GM12801 (cell line): ENCODE data around the gene SELENBP1.

Experiments
- TF ChIP-seq, protein P1 (sequence below): IDR thresholded peaks from one replicate; pipeline ENCODE4 v1.5.1; 2011; ENCODE audit warnings: control low read depth; ENCODE audit not compliant: insufficient read length; ENCODE audit errors: extremely low read depth

Gene SELENBP1

DNA sequence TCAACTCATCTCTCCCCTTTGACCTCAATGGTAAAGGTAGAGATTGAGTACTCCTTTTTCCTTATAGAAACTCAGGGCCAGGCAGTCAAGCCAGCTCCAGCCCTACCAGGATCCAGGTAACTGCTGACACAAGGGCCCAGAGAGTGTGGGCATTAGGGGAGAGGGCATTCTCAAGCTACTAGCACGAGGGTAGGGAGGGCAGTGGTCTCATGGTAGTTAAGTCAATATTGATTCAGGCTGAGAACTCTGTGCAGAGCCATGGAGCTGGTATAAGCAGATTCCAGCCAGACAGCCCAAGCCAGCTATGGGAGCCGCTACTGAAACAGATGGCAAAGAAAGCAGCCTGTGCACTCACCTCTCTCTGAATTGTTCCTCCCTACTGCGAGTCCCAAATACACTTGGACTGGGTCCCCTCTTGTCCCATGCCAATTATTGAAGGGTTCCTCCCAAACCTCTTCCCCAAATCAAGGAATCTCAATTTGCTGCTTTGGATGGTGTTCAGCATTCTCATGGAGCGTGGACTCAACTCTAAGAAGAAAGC, 48.0 kb downstream of the SELENBP1 start:
- TF ChIP-seq, protein P1, sequence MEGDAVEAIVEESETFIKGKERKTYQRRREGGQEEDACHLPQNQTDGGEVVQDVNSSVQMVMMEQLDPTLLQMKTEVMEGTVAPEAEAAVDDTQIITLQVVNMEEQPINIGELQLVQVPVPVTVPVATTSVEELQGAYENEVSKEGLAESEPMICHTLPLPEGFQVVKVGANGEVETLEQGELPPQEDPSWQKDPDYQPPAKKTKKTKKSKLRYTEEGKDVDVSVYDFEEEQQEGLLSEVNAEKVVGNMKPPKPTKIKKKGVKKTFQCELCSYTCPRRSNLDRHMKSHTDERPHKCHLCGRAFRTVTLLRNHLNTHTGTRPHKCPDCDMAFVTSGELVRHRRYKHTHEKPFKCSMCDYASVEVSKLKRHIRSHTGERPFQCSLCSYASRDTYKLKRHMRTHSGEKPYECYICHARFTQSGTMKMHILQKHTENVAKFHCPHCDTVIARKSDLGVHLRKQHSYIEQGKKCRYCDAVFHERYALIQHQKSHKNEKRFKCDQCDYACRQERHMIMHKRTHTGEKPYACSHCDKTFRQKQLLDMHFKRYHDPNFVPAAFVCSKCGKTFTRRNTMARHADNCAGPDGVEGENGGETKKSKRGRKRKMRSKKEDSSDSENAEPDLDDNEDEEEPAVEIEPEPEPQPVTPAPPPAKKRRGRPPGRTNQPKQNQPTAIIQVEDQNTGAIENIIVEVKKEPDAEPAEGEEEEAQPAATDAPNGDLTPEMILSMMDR, result no peak

DNA sequence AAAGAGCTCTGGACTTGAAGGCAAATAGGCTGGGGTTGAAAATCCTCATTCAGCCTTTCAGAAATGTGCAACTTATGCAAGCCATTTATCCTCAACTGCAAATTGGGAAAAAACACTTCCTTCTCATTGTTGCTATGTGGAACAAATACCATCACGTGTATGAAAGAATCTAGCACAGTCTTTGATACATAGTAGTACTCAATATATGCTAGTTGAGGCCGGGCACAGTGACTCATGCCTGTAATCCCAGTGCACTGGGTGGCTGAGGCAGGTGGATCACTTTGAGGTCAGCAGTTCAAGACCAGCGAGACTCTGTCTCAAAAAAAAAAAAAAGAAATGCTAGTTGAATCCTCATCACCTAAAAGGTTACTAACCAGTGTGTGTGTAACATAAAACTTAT, 53.5 kb downstream of the SELENBP1 start:
- TF ChIP-seq, protein P1, result no peak

DNA sequence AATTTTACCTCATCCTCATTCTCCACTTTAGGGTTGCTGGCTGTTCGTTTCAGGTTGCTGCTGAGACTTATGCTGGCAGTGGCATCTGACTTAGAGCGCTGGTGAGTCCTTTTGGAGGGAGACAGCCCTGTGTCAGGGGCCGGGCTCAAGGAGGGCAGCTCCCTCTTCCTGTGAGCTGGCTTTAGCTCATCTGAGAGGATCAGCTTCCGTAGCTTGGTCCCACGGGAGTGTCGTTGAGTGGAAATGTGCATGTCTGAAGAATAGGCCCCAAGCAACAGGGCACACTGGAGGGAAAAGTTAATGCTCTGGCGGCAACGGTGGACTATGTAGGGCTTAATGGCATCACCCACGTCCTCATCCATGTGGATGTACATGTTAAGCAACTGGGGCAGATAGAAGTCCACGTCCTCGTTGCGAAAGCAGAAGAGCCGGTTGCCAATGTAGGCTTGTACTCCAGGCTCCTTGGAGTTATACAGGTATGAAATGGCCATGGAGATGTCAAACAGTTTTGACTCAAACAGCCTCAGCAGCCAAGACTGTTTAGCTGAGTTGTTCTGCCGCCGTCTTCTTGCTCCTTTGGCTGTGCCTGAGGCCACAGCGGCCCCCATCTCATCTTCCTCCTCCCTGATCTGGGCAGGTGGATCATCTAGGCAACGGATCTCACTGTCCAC, 56.8 kb downstream of the SELENBP1 start:
- TF ChIP-seq, protein P1, result no peak
